HCT116 (cell line): ENCODE measurements around the gene ZFR. TPM values are rescaled to one million over a fixed set of nuclear protein-coding genes. Genes with fewer than 3 reads are reported as not detected.

ENCODE experiments used
- ATAC-seq: fragments of 200-7000 bp; cut with Tn5 transposase; 2 replicates; pipeline ENCODE4 v1.9.1; 2020; ENCODE audit warnings: mild to moderate bottlenecking, moderate library complexity
- BruUV-seq: library from RNA; stranded (reverse); fragments of 400-500 nt; replicated peaks from 2 replicates; lab custom pipeline; 2021; lab: Mats Ljungman, UMichigan
- CTCF ChIA-PET: fragments of 300-600 bp; sonication (Branson Sonifier 250); formaldehyde crosslinking; loops from one replicate; lab custom pipeline; 2021; ENCODE audit warnings: antibody characterized with exemption; lab: Charles Lee
- POLR2A ChIA-PET: fragments of 300-600, 350-600 bp; sonication (Branson Sonifier 250); formaldehyde crosslinking; loops from one replicate; lab custom pipeline; 2021; ENCODE audit warnings: antibody characterized with exemption; lab: Charles Lee
- RAD21 ChIA-PET, 2 experiments: fragments of 300-600 bp; sonication (Branson Sonifier 250); formaldehyde crosslinking; loops; one replicate each; lab custom pipeline; 2023; ENCODE audit warnings: low total read pairs in 2 of 2; ENCODE audit not compliant: uncharacterized antibody in 2 of 2, unreplicated experiment in 2 of 2, low non-redundant PET in 1 of 2; lab: Charles Lee
- DNase-seq: peaks from one replicate; pipeline ENCODE4 v3.0.0-alpha.2; 2010; ENCODE audit warnings: low read depth, low spot score
- H2AFZ ChIP-seq: fragments of 200-600 bp; shearing (Covaris generic), sonication (generic); 2 replicates; pipeline ENCODE4 v1.6.1; 2017; ENCODE audit warnings: low read depth, mixed run types, mixed read lengths, antibody characterized with exemption, low read length; ENCODE audit not compliant: poor library complexity, severe bottlenecking
- H3K27ac ChIP-seq: 2 replicates; pipeline ENCODE4 v1.5.1; 2012; ENCODE audit warnings: low read depth, low read length
- H3K27me3 ChIP-seq: fragments of 200-600 bp; sonication (generic); 2 replicates; pipeline ENCODE4 v1.6.1; 2016; ENCODE audit warnings: mixed run types, low read length, mixed read lengths; ENCODE audit not compliant: insufficient read depth
- H3K36me3 ChIP-seq, 2 experiments: fragments of 200-500 bp in 1 of 2; fragments of 200-600 bp in 1 of 2; sonication (Bioruptor generic) in 1 of 2; sonication (generic) in 1 of 2; 2 replicates each; pipeline versions ENCODE4 v1.5.1 to v1.6.1; 2014 to 2016; ENCODE audit warnings: low read length in 2 of 2, inconsistent platforms in 1 of 2, mixed read lengths in 1 of 2, mixed run types in 1 of 2; ENCODE audit not compliant: insufficient read depth in 2 of 2, control insufficient read depth in 1 of 2
- H3K4me1 ChIP-seq, 2 experiments: fragments of 200-600 bp in 1 of 2; sonication (generic) in 1 of 2; 2 replicates each; pipeline versions ENCODE4 v1.5.1 to v1.6.1; 2012 to 2017; ENCODE audit warnings: low read length in 2 of 2, inconsistent platforms in 1 of 2, mild to moderate bottlenecking in 1 of 2, mixed read lengths in 1 of 2, mixed run types in 1 of 2, moderate library complexity in 1 of 2; ENCODE audit not compliant: insufficient read depth in 2 of 2, control insufficient read depth in 1 of 2
- H3K4me2 ChIP-seq: fragments of 200-600 bp; sonication (generic); 2 replicates; pipeline ENCODE4 v1.6.1; 2017; ENCODE audit warnings: mixed run types, low read length, mixed read lengths
- H3K4me3 ChIP-seq, 2 experiments: fragments of 200-600 bp in 1 of 2; sonication (generic) in 1 of 2; replicated peaks in 1 of 2; 2 replicates each; pipeline ENCODE4 v1.5.1; 2011 to 2016; ENCODE audit warnings: low read length in 2 of 2, control low read depth in 1 of 2, low read depth in 1 of 2, mild to moderate bottlenecking in 1 of 2, mixed read lengths in 1 of 2, mixed run types in 1 of 2
- H3K79me2 ChIP-seq: fragments of 200-600 bp; sonication (generic); 2 replicates; pipeline ENCODE4 v1.6.1; 2017; ENCODE audit warnings: mild to moderate bottlenecking, mixed run types, low read length, moderate library complexity, mixed read lengths; ENCODE audit not compliant: insufficient read depth
- H3K9ac ChIP-seq: fragments of 200-600 bp; sonication (generic); 2 replicates; pipeline ENCODE4 v1.6.1; 2016; ENCODE audit warnings: low read length, mixed read lengths
- H3K9me2 ChIP-seq: fragments of 200-600 bp; sonication (generic), shearing (Covaris generic); 2 replicates; pipeline ENCODE4 v1.6.1; 2017; ENCODE audit warnings: mixed run types, mild to moderate bottlenecking, moderate library complexity; ENCODE audit not compliant: insufficient read depth
- H3K9me3 ChIP-seq, 2 experiments: fragments of 200-500 bp in 1 of 2; fragments of 200-600 bp in 1 of 2; sonication (Bioruptor generic) in 1 of 2; sonication (generic) in 1 of 2; 2 replicates each; pipeline ENCODE4 v1.6.1; 2014 to 2017; ENCODE audit warnings: low read length in 2 of 2, mixed read lengths in 2 of 2, inconsistent platforms in 1 of 2, low read depth in 1 of 2, mild to moderate bottlenecking in 1 of 2, mixed run types in 1 of 2, moderate library complexity in 1 of 2; ENCODE audit not compliant: control insufficient read depth in 1 of 2, insufficient read depth in 1 of 2
- H4K20me1 ChIP-seq: fragments of 200-600 bp; sonication (generic), shearing (Covaris generic); 2 replicates; pipeline ENCODE4 v1.6.1; 2017; ENCODE audit warnings: mixed run types, mild to moderate bottlenecking, moderate library complexity; ENCODE audit not compliant: insufficient read depth
- ATF3 ChIP-seq: IDR thresholded peaks from 2 replicates; pipeline ENCODE4 v1.6.1; 2012
- CBX3 ChIP-seq: IDR thresholded peaks from 2 replicates; pipeline ENCODE4 v1.6.1; 2012; ENCODE audit warnings: low read depth
- EZH2 ChIP-seq: fragments of 200-600 bp; sonication (generic); IDR thresholded peaks from 2 replicates; pipeline ENCODE4 v1.6.1; 2017; ENCODE audit warnings: antibody characterized with exemption, mixed run types
- TCF7L2 ChIP-seq: IDR thresholded peaks from 2 replicates; pipeline ENCODE4 v1.7.0; 2011; ENCODE audit warnings: borderline replicate concordance, inconsistent platforms; ENCODE audit not compliant: insufficient read depth, insufficient read length; ENCODE audit errors: extremely low read depth
- YY1 ChIP-seq: IDR thresholded peaks from 2 replicates; pipeline ENCODE4 v1.6.1; 2011; ENCODE audit warnings: low read length, low read depth, moderate library complexity, mild to moderate bottlenecking; ENCODE audit not compliant: insufficient replicate concordance; ENCODE audit errors: extremely low read depth
- ZBTB33 ChIP-seq: IDR thresholded peaks from 2 replicates; pipeline ENCODE4 v1.6.1; 2011; ENCODE audit warnings: mild to moderate bottlenecking, low read length, moderate library complexity; ENCODE audit not compliant: insufficient replicate concordance; ENCODE audit errors: extremely low read depth
- ZFX ChIP-seq: fragments of 450-650 bp; IDR thresholded peaks from 2 replicates; pipeline ENCODE4 v1.6.1; 2017
- ZNF274 ChIP-seq: fragments of 200-500 bp; sonication (Bioruptor generic); IDR thresholded peaks from 2 replicates; pipeline ENCODE4 v1.6.1; 2014; ENCODE audit warnings: mild to moderate bottlenecking, low read depth, low read length, inconsistent platforms
- intact Hi-C: fragments of 100-400 bp; cut with micrococcal nuclease; formaldehyde crosslinking; loops from 2 replicates; pipeline ENCODE4 v1.10.0; 2022
- total RNA-seq: library from RNA; stranded (reverse); gene quantifications from one replicate; pipeline ENCODE4 v1.2.1, GENCODE V29; 2021; ENCODE audit not compliant: unreplicated experiment
- TF ChIP-seq, protein P1 (sequence below), 3 experiments: fragments of 200-600 bp in 1 of 3; sonication (generic) in 1 of 3; IDR thresholded peaks in 2 of 3; conservative IDR thresholded peaks in 1 of 3; 2 replicates each; pipeline ENCODE4 v1.5.1; 2012 to 2017; ENCODE audit warnings: low read depth in 2 of 3, low read length in 2 of 3, antibody characterized with exemption in 1 of 3, borderline replicate concordance in 1 of 3, control low read depth in 1 of 3, mild to moderate bottlenecking in 1 of 3, mixed read lengths in 1 of 3, mixed run types in 1 of 3, moderate library complexity in 1 of 3; ENCODE audit not compliant: insufficient read depth in 1 of 3
- TF ChIP-seq, protein P2 (sequence below): IDR thresholded peaks from 2 replicates; pipeline ENCODE4 v1.6.1; 2012; ENCODE audit warnings: low read depth

Gene ZFR
- total RNA-seq, 1 experiment from 2014 or later: 65.7 TPM

GRCh38 chr5:32394981-32395380 lies 49.6 kb downstream of the ZFR start:
- RAD21 ChIA-PET: no interaction called here
- Histone ChIP-seq H3K9ac (no peak overlapping the region), H3K27ac (no peak overlapping the region), H3K9me2 (no peaks in the 10 kb centered on the region), H3K9me3 (no peaks in the 10 kb centered on the region), H4K20me1 (no peaks in the 10 kb centered on the region; the same call in 1 of the 2 replicates), H3K4me1 (no peaks in the 10 kb centered on the region), H2AFZ (no peak overlapping the region), H3K79me2 (no peaks in the 10 kb centered on the region), H3K27me3 (no peaks in the 10 kb centered on the region), H3K4me2 (no peak overlapping the region), H3K4me3 (no peak overlapping the region), H3K36me3 (peaks cover 53 to 68% of the 10 kb centered on the region in 2 experiments)
- intact Hi-C loops: no loop called here
- DNase-seq: no peak
- POLR2A ChIA-PET: no interaction called here
- no TSS peak for BruUV-seq
- ATAC-seq: no peak
- CTCF ChIA-PET: no interaction called here
- TF ChIP-seq YY1: no peak
- no peak for TF ChIP-seq ZBTB33
- TF ChIP-seq, protein P1, sequence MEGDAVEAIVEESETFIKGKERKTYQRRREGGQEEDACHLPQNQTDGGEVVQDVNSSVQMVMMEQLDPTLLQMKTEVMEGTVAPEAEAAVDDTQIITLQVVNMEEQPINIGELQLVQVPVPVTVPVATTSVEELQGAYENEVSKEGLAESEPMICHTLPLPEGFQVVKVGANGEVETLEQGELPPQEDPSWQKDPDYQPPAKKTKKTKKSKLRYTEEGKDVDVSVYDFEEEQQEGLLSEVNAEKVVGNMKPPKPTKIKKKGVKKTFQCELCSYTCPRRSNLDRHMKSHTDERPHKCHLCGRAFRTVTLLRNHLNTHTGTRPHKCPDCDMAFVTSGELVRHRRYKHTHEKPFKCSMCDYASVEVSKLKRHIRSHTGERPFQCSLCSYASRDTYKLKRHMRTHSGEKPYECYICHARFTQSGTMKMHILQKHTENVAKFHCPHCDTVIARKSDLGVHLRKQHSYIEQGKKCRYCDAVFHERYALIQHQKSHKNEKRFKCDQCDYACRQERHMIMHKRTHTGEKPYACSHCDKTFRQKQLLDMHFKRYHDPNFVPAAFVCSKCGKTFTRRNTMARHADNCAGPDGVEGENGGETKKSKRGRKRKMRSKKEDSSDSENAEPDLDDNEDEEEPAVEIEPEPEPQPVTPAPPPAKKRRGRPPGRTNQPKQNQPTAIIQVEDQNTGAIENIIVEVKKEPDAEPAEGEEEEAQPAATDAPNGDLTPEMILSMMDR (IDR thresholded peaks at IDR 0.05 in 2 of 3, conservative IDR thresholded peaks at IDR 0.05 in 1 of 3; ENCODE audit: borderline replicate concordance in 1 of 3, insufficient read depth in 1 of 3, low read depth in 2 of 3, low read length in 2 of 3): no peak
- TF ChIP-seq ATF3: no peak
- TF ChIP-seq EZH2: no peak
- TF ChIP-seq CBX3: no peak
- TF ChIP-seq ZNF274: no peak
- TF ChIP-seq TCF7L2: no peak
- TF ChIP-seq, protein P2, sequence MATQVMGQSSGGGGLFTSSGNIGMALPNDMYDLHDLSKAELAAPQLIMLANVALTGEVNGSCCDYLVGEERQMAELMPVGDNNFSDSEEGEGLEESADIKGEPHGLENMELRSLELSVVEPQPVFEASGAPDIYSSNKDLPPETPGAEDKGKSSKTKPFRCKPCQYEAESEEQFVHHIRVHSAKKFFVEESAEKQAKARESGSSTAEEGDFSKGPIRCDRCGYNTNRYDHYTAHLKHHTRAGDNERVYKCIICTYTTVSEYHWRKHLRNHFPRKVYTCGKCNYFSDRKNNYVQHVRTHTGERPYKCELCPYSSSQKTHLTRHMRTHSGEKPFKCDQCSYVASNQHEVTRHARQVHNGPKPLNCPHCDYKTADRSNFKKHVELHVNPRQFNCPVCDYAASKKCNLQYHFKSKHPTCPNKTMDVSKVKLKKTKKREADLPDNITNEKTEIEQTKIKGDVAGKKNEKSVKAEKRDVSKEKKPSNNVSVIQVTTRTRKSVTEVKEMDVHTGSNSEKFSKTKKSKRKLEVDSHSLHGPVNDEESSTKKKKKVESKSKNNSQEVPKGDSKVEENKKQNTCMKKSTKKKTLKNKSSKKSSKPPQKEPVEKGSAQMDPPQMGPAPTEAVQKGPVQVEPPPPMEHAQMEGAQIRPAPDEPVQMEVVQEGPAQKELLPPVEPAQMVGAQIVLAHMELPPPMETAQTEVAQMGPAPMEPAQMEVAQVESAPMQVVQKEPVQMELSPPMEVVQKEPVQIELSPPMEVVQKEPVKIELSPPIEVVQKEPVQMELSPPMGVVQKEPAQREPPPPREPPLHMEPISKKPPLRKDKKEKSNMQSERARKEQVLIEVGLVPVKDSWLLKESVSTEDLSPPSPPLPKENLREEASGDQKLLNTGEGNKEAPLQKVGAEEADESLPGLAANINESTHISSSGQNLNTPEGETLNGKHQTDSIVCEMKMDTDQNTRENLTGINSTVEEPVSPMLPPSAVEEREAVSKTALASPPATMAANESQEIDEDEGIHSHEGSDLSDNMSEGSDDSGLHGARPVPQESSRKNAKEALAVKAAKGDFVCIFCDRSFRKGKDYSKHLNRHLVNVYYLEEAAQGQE: no peak
- TF ChIP-seq ZFX: no peak
- TF ChIP-seq, all 23 proteins: peak for 0
